GM23248 (cell line): ENCODE data around the gene KLHDC9. TPM values are rescaled to one million over a fixed set of nuclear protein-coding genes. Genes with fewer than 3 reads are reported as not detected.
A peak's percentile ranks its signal among the peaks of the same experiment; 100 is the strongest.

ENCODE experiments used
- DNase-seq: peaks from one replicate; pipeline ENCODE4 v3.0.0-alpha.2; 2015
- H2AFZ ChIP-seq: fragments of 200-600 bp; sonication (generic); 2 replicates; pipeline ENCODE4 v1.6.1; 2016; ENCODE audit warnings: antibody characterized with exemption
- H3F3A ChIP-seq: fragments of 200-600 bp; sonication (generic); 2 replicates; pipeline ENCODE4 v1.6.1; 2016; ENCODE audit warnings: mild to moderate bottlenecking, antibody characterized with exemption, mixed run types; ENCODE audit not compliant: insufficient read depth
- H3K27ac ChIP-seq: fragments of 200-600 bp; sonication (generic); 2 replicates; pipeline ENCODE4 v1.5.1; 2016; ENCODE audit warnings: mild to moderate bottlenecking
- H3K27me3 ChIP-seq: fragments of 200-600 bp; sonication (generic); replicated peaks from 2 replicates; pipeline ENCODE4 v1.6.1; 2016; ENCODE audit warnings: mild to moderate bottlenecking; ENCODE audit not compliant: insufficient read depth
- H3K36me3 ChIP-seq: fragments of 200-600 bp; sonication (generic); 2 replicates; pipeline ENCODE4 v1.6.1; 2016; ENCODE audit warnings: low read depth, mild to moderate bottlenecking
- H3K4me1 ChIP-seq: fragments of 200-600 bp; sonication (generic); 2 replicates; pipeline ENCODE4 v1.6.1; 2016; ENCODE audit warnings: mild to moderate bottlenecking; ENCODE audit not compliant: insufficient read depth
- H3K4me2 ChIP-seq: fragments of 200-600 bp; sonication (generic); one replicate; pipeline ENCODE4 v1.6.1; 2016; ENCODE audit warnings: mild to moderate bottlenecking; ENCODE audit not compliant: unreplicated experiment
- H3K4me3 ChIP-seq: fragments of 200-600 bp; sonication (generic); 2 replicates; pipeline ENCODE4 v1.5.1; 2016; ENCODE audit warnings: mild to moderate bottlenecking
- H3K79me2 ChIP-seq: fragments of 200-600 bp; sonication (generic); 2 replicates; pipeline ENCODE4 v1.6.1; 2016; ENCODE audit warnings: mild to moderate bottlenecking; ENCODE audit not compliant: insufficient read depth
- H3K9ac ChIP-seq: fragments of 200-600 bp; sonication (generic); 2 replicates; pipeline ENCODE4 v1.6.1; 2016; ENCODE audit warnings: mild to moderate bottlenecking
- H3K9me2 ChIP-seq: fragments of 200-600 bp; sonication (generic); 2 replicates; pipeline ENCODE4 v1.6.1; 2016; ENCODE audit warnings: mixed run types, mild to moderate bottlenecking, moderate library complexity; ENCODE audit not compliant: insufficient read depth
- H3K9me3 ChIP-seq: fragments of 200-600 bp; sonication (generic); one replicate; pipeline ENCODE4 v1.6.1; 2017; ENCODE audit warnings: low read depth
- H4K20me1 ChIP-seq: fragments of 200-600 bp; sonication (generic); 2 replicates; pipeline ENCODE4 v1.6.0; 2016; ENCODE audit not compliant: insufficient read depth
- EZH2 ChIP-seq: fragments of 200-600 bp; sonication (generic); IDR thresholded peaks from 2 replicates; pipeline ENCODE4 v1.6.1; 2018; ENCODE audit warnings: antibody characterized with exemption, mild to moderate bottlenecking; ENCODE audit not compliant: insufficient read depth, poor library complexity, severe bottlenecking
- EZH2phosphoT487 ChIP-seq: fragments of 200-600 bp; sonication (generic); IDR thresholded peaks from 2 replicates; pipeline ENCODE4 v1.6.1; 2018; ENCODE audit warnings: antibody characterized with exemption, moderate library complexity, mild to moderate bottlenecking, low read depth; ENCODE audit not compliant: insufficient read depth
- WGBS, 2 experiments: methylation state at CpG; one replicate each; pipeline ENCODE4 v1.1.6; 2015 to 2017; ENCODE audit warnings: low lambda C conversion rate in 2 of 2, low coverage in 1 of 2; ENCODE audit errors: missing lambda C conversion rate in 2 of 2; 5-methylcytosine and 5-hydroxymethylcytosine counted together
- in situ Hi-C: fragments of 300-500 bp; cut with MboI; formaldehyde crosslinking; loops from 2 replicates; pipeline ENCODE4 v1.15.0; 2020
- polyA plus RNA-seq: library from polyadenylated mRNA; unstranded; fragments of >200 nt; fragmentation: Nextera tagmentation; extraction: Ambion mirVana; gene quantifications from 2 replicates; pipeline ENCODE4 v1.2.1, GENCODE V29; 2016
- total RNA-seq: library from RNA; depleted of rRNA; stranded (reverse); fragments of >200 nt; shearing (Covaris generic); gene quantifications from 2 replicates; pipeline ENCODE4 v1.2.3, GENCODE V29; 2014

KLHDC9 gene
- total and polyA plus RNA-seq, 2 experiments from 2014 or later = 3.2 to 3.7 TPM

DNA sequence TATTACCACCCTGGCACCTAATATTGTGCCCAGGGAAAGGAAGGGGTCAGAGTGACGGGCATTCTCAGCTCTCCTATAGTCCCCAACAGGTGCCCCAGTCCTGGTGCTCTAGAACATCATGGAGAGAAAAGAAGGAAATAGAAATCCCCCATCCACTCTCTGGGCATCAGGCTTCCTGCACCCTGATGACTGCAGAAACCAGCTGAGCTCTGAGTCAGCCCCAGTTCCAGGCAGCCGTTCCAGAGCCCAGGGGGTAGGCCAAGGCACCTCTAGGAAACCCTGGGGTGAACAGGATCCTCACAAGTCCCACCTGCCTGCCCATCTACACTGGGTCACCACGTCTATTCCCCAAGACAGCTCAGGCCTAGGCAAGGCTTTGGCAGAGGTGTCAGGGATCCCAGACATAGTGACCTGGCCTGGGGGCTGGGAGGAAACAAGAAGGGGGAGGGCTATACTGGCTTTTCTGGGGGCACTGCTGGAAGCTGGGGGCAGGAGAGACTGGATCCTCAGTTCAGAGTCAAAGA, 9.5 kb upstream of the KLHDC9 start:
- Histone ChIP-seq H3K4me2 (peak overlapping the region; percentile 16), H3K27ac (peak overlapping the region; percentile 32), H3K9me2 (no peaks in the 10 kb centered on the region), H3F3A (peaks cover 25% of the 10 kb centered on the region; the same call in 1 of the 2 replicates), H3K4me3 (no peak overlapping the region), H2AFZ (peak overlapping the region; percentile 40; the same call in 1 of the 2 replicates), H3K36me3 (no peaks in the 10 kb centered on the region), H3K4me1 (peaks cover 51% of the 10 kb centered on the region), H3K9me3 (no peaks in the 10 kb centered on the region), H3K79me2 (no peaks in the 10 kb centered on the region), H3K9ac (0 out of 2 replicates have a peak overlapping the region, but pooled peaks have one; percentile 17), H3K27me3 (no peaks in the 10 kb centered on the region), H4K20me1 (no peaks in the 10 kb centered on the region)
- no peak for TF ChIP-seq EZH2
- no peak for TF ChIP-seq EZH2phosphoT487
- in situ Hi-C loops = no loop called here
- peak; percentile 78 for DNase-seq
- WGBS, 2 experiments = 48 to 51% methylated on average over 3 of the region's 3 CpGs

DNA sequence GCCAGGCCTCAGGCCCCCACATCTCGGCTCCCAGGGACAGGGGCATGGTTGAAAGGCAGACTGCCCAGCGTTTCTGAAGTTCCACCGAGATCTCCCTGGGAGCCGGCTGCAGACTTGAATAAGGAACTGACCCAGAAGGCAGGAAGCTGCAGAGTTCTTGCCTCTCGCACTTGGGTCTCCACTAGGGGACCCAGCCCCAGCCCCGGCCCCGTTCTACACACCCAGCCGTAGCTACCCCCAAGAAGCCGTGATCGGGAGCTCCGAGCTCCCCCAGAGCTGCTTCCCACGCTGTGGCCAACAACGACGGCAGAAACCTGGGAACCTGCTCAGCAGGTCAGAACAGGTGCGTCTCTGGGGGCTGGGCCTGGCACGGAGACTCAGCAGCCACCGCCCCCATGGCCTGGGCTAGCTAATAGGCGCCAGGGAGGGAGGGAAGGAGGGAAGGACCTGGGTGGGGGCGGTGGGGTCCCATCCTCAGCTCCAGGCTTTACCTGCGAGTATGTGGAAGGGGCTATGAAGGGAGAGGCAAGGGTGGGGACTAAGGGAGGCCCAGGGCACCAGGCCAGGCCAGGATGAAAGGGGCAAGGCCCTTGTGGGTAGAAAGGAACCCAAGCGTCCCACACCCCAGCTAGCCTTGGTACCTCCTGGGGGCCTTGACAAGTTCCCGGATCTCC, 8.8 kb upstream of the KLHDC9 start, which contains the start of gene NECTIN4:
Gene NECTIN4, minus strand, starts transcription at position 308 of the 674 bp plus-strand sequence. Its CDS starts 262 bp downstream, at position 46.
- no peak for TF ChIP-seq EZH2phosphoT487
- no peak for TF ChIP-seq EZH2
- H3K9me3 ChIP-seq = no peaks in the 10 kb centered on the region
- 67 to 75% methylated on average over 17 to 22 of the region's 22 CpGs for WGBS, 2 experiments
- no peaks in the 10 kb centered on the region for H3K36me3 ChIP-seq
- no peaks in the 10 kb centered on the region for H3K79me2 ChIP-seq
- H3K27ac ChIP-seq = peak within 1 kb of the TSS; percentile 32
- H3K27me3 ChIP-seq = no peaks in the 10 kb centered on the region
- H4K20me1 ChIP-seq = no peaks in the 10 kb centered on the region
- no peaks in the 10 kb centered on the region for H3K9me2 ChIP-seq
- H3K4me3 ChIP-seq = no peak within 1 kb of the TSS
- in situ Hi-C loops = no loop called here
- peaks cover 44% of the 10 kb centered on the region for H3K4me1 ChIP-seq
- H3F3A ChIP-seq = 0 out of 2 replicates have a peak, but pooled peaks cover 18% of the 10 kb centered on the region
- 0 out of 2 replicates have a peak within 1 kb of the TSS, but pooled peaks have one; percentile 17 for H3K9ac ChIP-seq
- peak within 1 kb of the TSS; percentile 16 for H3K4me2 ChIP-seq
- peak within 1 kb of the TSS; percentile 40; the same call in 1 of the 2 replicates for H2AFZ ChIP-seq
- DNase-seq = no peak

DNA sequence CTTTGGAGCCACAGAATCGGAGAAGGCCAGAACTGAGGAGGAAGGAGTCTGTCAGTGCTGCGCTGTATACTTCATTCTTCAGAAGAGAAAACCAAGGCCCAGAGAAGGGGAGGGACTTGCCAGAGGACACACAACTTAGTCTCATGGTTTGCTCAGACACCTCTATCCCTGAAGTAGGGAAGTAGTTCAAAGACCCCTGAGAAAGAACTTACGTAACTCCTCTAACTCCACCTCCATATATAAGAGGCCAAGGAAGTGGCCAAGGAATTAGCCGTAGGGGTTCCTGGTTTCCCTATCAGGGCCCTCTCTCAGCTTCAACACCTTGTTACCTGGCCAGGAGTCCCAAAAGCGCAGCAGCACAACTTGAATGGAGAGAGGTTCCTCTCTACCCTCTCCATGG, 8.2 kb upstream of the KLHDC9 start:
- WGBS, 2 experiments = 96 to 97% methylated on average over 5 of the region's 5 CpGs
- Histone ChIP-seq H2AFZ (no peak overlapping the region), H3K4me3 (no peak overlapping the region), H3F3A (0 out of 2 replicates have a peak, but pooled peaks cover 18% of the 10 kb centered on the region), H3K79me2 (no peaks in the 10 kb centered on the region), H3K9me3 (no peaks in the 10 kb centered on the region), H3K9ac (no peak overlapping the region), H3K27ac (no peak overlapping the region), H3K9me2 (no peaks in the 10 kb centered on the region), H3K36me3 (no peaks in the 10 kb centered on the region), H3K4me2 (no peak overlapping the region), H3K4me1 (peaks cover 39% of the 10 kb centered on the region), H4K20me1 (no peaks in the 10 kb centered on the region), H3K27me3 (no peaks in the 10 kb centered on the region)
- no peak for DNase-seq
- in situ Hi-C loops = loop anchor here (10.0 kb wide), 1 partner anchor 95 kb away; no protein-coding TSS in a partner anchor
- no peak for TF ChIP-seq EZH2
- TF ChIP-seq EZH2phosphoT487 = no peak

DNA sequence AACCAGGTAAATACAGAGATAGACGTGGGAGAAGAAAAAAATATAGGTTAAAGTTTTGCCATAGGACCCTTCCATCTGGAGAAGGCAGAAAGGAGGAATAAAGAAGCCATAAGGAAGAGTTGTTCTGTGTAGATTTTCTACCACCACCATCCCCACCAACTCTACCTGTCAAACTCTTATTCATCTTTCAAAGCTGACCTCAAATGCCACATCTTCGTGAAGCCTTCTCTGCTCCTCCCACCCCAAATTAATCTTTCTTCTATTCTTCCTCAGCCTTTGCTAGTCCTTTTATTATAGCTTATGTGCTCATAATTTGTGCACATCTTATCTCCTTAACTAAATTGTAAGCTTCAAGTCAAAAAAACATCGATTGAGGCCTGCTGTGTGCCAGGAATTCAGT, 7.5 kb upstream of the KLHDC9 start:
- H3K27ac ChIP-seq = no peak overlapping the region
- no peak overlapping the region for H3K4me2 ChIP-seq
- TF ChIP-seq EZH2 (no peak), EZH2phosphoT487 (no peak)
- no peaks in the 10 kb centered on the region for H3K9me2 ChIP-seq
- H3K27me3 ChIP-seq = no peaks in the 10 kb centered on the region
- peaks cover 33% of the 10 kb centered on the region for H3K4me1 ChIP-seq
- no peaks in the 10 kb centered on the region for H3K36me3 ChIP-seq
- WGBS, 2 experiments = 80 to 92% methylated on average over 3 of the region's 3 CpGs
- H3K9ac ChIP-seq = no peak overlapping the region
- in situ Hi-C loops = loop anchor here (10.0 kb wide), 1 partner anchor 96 kb away; no protein-coding TSS in a partner anchor
- H2AFZ ChIP-seq = no peak overlapping the region
- no peaks in the 10 kb centered on the region for H3K9me3 ChIP-seq
- DNase-seq = no peak
- no peaks in the 10 kb centered on the region for H4K20me1 ChIP-seq
- 0 out of 2 replicates have a peak, but pooled peaks cover 18% of the 10 kb centered on the region for H3F3A ChIP-seq
- H3K79me2 ChIP-seq = no peaks in the 10 kb centered on the region
- no peak overlapping the region for H3K4me3 ChIP-seq
